HepG2 (cell line): Measurements from ENCODE around the gene CCNQ. TPM values are rescaled to one million over a fixed set of nuclear protein-coding genes. Genes with fewer than 3 reads are reported as not detected.

ENCODE experiments used
- ATAC-seq: fragments of 200-7000 bp; cut with Tn5 transposase; 3 replicates; pipeline ENCODE4 v1.9.1; 2020; ENCODE audit warnings: mild to moderate bottlenecking, moderate library complexity
- BruUV-seq: library from RNA; stranded (reverse); fragments of 400-500 nt; replicated peaks from 2 replicates; lab custom pipeline; 2021; lab: Mats Ljungman, UMichigan
- CTCF ChIA-PET: fragments of 300-600 bp; formaldehyde crosslinking; extraction: SDS; loops from one replicate; lab custom pipeline; 2021; ENCODE audit warnings: low total read pairs, inconsistent platforms, low intra/inter-chr PET ratio; lab: Yijun Ruan, JAX
- POLR2A ChIA-PET: fragments of 350-600 bp; sonication (Branson Sonifier 250); formaldehyde crosslinking; loops from one replicate; lab custom pipeline; 2020; ENCODE audit warnings: antibody characterized with exemption, inconsistent platforms; lab: Yijun Ruan, JAX
- DNase-seq: peaks from one replicate; pipeline ENCODE4 v3.0.0-alpha.2; 2015; ENCODE audit warnings: low spot score
- FAIRE-seq: peaks from 3 replicates; lab custom pipeline; 2011; peaks lifted over from hg19 to GRCh38; lab: Jason Lieb, UNC
- H2AFZ ChIP-seq: one replicate; pipeline ENCODE4 v1.6.1; 2011; ENCODE audit warnings: low read length, inconsistent platforms
- H3K27ac ChIP-seq: fragments of 300-600 bp; 3 replicates; pipeline ENCODE4 v1.8.0; 2011; ENCODE audit warnings: mixed run types, mild to moderate bottlenecking, mixed read lengths, low read length, inconsistent platforms; ENCODE audit not compliant: insufficient read depth; ENCODE audit errors: extremely low read length
- H3K27me3 ChIP-seq, 2 experiments: fragments of 200-600 bp in 1 of 2; 2 replicates in 1 of 2; 3 replicates in 1 of 2; pipeline versions ENCODE4 v1.6.0 to v1.8.0; 2011; ENCODE audit warnings: low read length in 2 of 2, mild to moderate bottlenecking in 2 of 2, moderate library complexity in 2 of 2, inconsistent platforms in 1 of 2; ENCODE audit not compliant: insufficient read depth in 2 of 2, control insufficient read depth in 1 of 2
- H3K36me3 ChIP-seq, 2 experiments: fragments of 200-600 bp in 1 of 2; replicated peaks in 1 of 2; 2 replicates in 1 of 2; 3 replicates in 1 of 2; pipeline versions ENCODE4 v1.5.1 to v1.8.0; 2011; ENCODE audit warnings: low read length in 2 of 2, inconsistent platforms in 1 of 2; ENCODE audit not compliant: insufficient read depth in 2 of 2, control insufficient read depth in 1 of 2
- H3K4me1 ChIP-seq: 2 replicates; pipeline ENCODE4 v1.5.1; 2012; ENCODE audit warnings: low read length, inconsistent platforms; ENCODE audit not compliant: insufficient read depth
- H3K4me2 ChIP-seq: 2 replicates; pipeline ENCODE4 v1.6.0; 2011; ENCODE audit warnings: low read depth, low read length, inconsistent platforms
- H3K4me3 ChIP-seq, 3 experiments: fragments of 200-600 bp in 1 of 3; sonication (generic), shearing (Covaris generic) in 1 of 3; replicated peaks in 1 of 3; 2 replicates each; pipeline ENCODE4 v1.5.1; 2011 to 2016; ENCODE audit warnings: low read length in 3 of 3, inconsistent platforms in 2 of 3, low read depth in 2 of 3, mild to moderate bottlenecking in 2 of 3, control low read depth in 1 of 3, mixed read lengths in 1 of 3; ENCODE audit not compliant: insufficient read depth in 1 of 3
- H3K79me2 ChIP-seq: one replicate; pipeline ENCODE4 v1.6.1; 2011; ENCODE audit warnings: low read length, inconsistent platforms; ENCODE audit not compliant: insufficient read depth
- H3K9ac ChIP-seq: 2 replicates; pipeline ENCODE4 v1.6.0; 2011; ENCODE audit warnings: mild to moderate bottlenecking, low read depth, low read length, inconsistent platforms; ENCODE audit not compliant: insufficient read depth
- H3K9me3 ChIP-seq: 2 replicates; pipeline ENCODE4 v1.5.1; 2012; ENCODE audit warnings: mild to moderate bottlenecking, low read length
- H4K20me1 ChIP-seq: 2 replicates; pipeline ENCODE4 v1.6.0; 2011; ENCODE audit warnings: inconsistent platforms, mild to moderate bottlenecking, low read length, moderate library complexity; ENCODE audit not compliant: insufficient read depth
- FLYWCH1 ChIP-seq: sonication (generic); formaldehyde crosslinking; IDR thresholded peaks from 2 replicates; pipeline ENCODE4 v1.8.1; 2023; ENCODE audit warnings: mild to moderate bottlenecking, missing genetic modification reagents
- KLF6 ChIP-seq: IDR thresholded peaks from 2 replicates; pipeline ENCODE4 v1.8.0; 2016; ENCODE audit warnings: missing biosample characterization, missing genetic modification reagents
- RXRA ChIP-seq: sonication (generic); formaldehyde crosslinking; IDR thresholded peaks from 2 replicates; pipeline ENCODE4 v1.5.1; 2020; ENCODE audit warnings: missing genetic modification reagents
- ZNF143 ChIP-seq: sonication (generic); formaldehyde crosslinking; IDR thresholded peaks from 2 replicates; pipeline ENCODE4 v1.4.0; 2020; ENCODE audit warnings: missing genetic modification reagents
- ZNF496 ChIP-seq: sonication (generic); formaldehyde crosslinking; IDR thresholded peaks from 2 replicates; pipeline ENCODE4 v1.8.1; 2023; ENCODE audit warnings: mild to moderate bottlenecking, moderate library complexity, missing genetic modification reagents; ENCODE audit not compliant: insufficient replicate concordance
- ZNF570 ChIP-seq: sonication (generic); formaldehyde crosslinking; IDR thresholded peaks from 2 replicates; pipeline ENCODE4 v1.4.0; 2020; ENCODE audit warnings: mild to moderate bottlenecking, missing genetic modification reagents, borderline replicate concordance
- WGBS: methylation state at CpG from one replicate; pipeline ENCODE4 v1.1.6; 2017; ENCODE audit warnings: low lambda C conversion rate; 5-methylcytosine and 5-hydroxymethylcytosine counted together
- in situ Hi-C: cut with HindIII; loops from 2 replicates; pipeline ENCODE4 v1.10.0; 2017; ENCODE audit warnings: low pct_unique_long_range_greater_than_20kb; ENCODE audit not compliant: extremely low pct_ligation_motif_present
- intact Hi-C: fragments of 100-400 bp; cut with micrococcal nuclease; formaldehyde crosslinking; loops from one replicate; pipeline ENCODE4 v1.10.0; 2022; ENCODE audit not compliant: unreplicated experiment
- polyA plus RNA-seq, 8 experiments: library from polyadenylated mRNA; depleted of rRNA in 3 of 8; stranded (reverse) in 7 of 8; unstranded in 1 of 8; fragments of >200 nt; fragmentation: Illumina TruSeq in 4 of 8; extraction: Trizol in 4 of 8; gene quantifications; 2 replicates each; pipeline versions ENCODE4 v1.2.1 to v1.2.3, GENCODE V29; 2011 to 2016; ENCODE audit warnings: low read depth in 4 of 8, missing spikeins in 1 of 8, mixed read lengths in 1 of 8; ENCODE audit not compliant: insufficient read depth in 1 of 8
- total RNA-seq, 5 experiments: library from RNA; depleted of rRNA; stranded (reverse); fragments of >200 nt; fragmentation: Illumina TruSeq; extraction: Trizol; gene quantifications; 2 replicates each; pipeline ENCODE4 v1.2.3, GENCODE V29; 2016; ENCODE audit warnings: low read depth in 1 of 5
- TF ChIP-seq, protein P1 (sequence below): sonication (generic); formaldehyde crosslinking; IDR thresholded peaks from 2 replicates; pipeline ENCODE4 v1.5.1; 2020; ENCODE audit warnings: mild to moderate bottlenecking, missing genetic modification reagents, moderate library complexity
- TF ChIP-seq, protein P2 (sequence below): IDR thresholded peaks from 2 replicates; pipeline ENCODE4 v1.6.1; 2016
- TF ChIP-seq, protein P3 (sequence below): IDR thresholded peaks from 2 replicates; pipeline ENCODE4 v1.6.1; 2016; ENCODE audit warnings: missing genetic modification reagents, missing compliant biosample characterization

CCNQ gene
- total and polyA plus RNA-seq, 2 of the 13 experiments (the other 11 are each of a cell fraction or from before 2014, with no cell fraction given), result 15.0 to 25.5 TPM

DNA sequence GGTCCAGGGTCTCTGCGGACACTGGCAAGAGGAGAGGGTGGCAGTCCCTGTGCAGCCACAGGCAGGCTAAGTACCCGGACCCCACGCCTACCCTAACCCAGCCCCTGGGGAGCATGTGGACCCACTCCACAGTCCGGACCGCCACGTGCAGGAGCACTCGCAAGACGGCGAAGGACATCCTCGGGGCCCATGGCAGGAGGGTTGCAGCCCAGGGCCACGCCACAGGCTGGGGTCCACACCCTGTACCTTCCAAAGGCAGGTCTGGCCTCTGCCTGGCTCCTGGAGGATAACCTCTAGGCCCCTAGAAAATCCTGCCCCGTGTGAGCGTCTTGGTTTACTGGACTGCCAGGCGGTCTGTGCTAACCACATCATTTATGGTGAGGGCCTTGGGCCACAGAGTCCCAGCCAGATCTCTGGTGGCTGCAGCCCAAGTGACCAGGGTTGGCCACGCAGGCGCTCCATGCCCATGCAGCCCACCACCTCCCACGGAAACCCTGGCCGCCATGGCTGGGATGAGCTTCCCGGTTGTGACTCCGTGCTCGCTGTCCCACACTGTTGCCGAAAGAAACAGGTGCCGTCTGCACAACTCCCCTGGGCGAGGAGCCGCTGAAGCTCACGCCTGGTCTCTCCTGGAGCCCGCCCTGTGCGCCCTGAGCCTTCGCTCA lies 10.0 kb downstream of the CCNQ start (continued):
- TF ChIP-seq ZNF496 (CRISPR knock-in tag) (no peak), RXRA (CRISPR knock-in tag) (no peak)

DNA sequence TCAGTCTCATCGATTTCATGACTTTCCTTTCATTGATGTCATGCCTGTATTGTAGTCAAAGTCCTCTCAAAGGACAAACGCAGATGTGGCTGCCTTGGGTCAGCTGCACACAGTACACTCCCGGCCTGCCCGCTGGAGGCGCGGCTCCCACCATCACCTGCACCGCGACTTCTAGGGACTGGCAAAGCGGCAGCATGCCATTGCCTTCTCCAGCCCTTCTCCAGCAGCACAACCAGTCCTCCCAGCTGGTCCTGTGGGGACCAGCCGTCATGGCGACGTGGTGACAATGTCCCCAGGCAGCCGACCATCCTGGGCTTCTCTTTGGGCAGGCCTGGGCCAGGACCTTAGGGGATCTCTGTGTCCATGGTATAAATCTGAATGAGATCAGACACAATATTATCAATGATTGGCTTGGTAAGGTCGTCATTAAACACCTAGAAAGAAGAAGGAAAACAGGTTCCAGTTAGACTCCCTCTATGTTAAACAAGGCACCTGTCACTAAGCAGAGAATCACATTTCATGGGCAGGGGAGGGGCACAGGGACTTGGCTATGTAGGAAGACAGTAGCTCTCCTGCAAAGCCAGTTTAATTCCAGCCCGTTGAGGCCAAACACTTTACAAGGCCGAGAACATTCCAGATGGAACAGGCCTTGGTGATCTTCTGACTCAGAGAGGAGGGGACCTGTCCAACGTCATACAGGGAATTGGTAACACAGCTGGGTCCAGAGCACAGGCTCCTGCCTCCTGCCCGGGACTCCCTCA lies 10.7 kb downstream of the CCNQ start:
- Histone ChIP-seq H4K20me1 (no peaks in the 10 kb centered on the region), H2AFZ (no peak overlapping the region), H3K4me1 (0 out of 2 replicates have a peak, but pooled peaks cover 2% of the 10 kb centered on the region), H3K4me2 (no peak overlapping the region), H3K79me2 (no peaks in the 10 kb centered on the region), H3K4me3 (no peak overlapping the region), H3K9me3 (no peaks in the 10 kb centered on the region), H3K27me3 (no peaks in the 10 kb centered on the region), H3K27ac (no peak overlapping the region), H3K36me3 (peaks cover 1 to 7% of the 10 kb centered on the region in 2 experiments; a peak in 2 of 5 replicates), H3K9ac (no peak overlapping the region)
- ATAC-seq (no peak), FAIRE-seq (no peak), DNase-seq (no peak)
- no TSS peak for BruUV-seq
- intact Hi-C loops (no loop called here), in situ Hi-C loops (no loop called here)
- WGBS, result 90% methylated on average over 7 of the region's 18 CpGs
- POLR2A ChIA-PET, result no interaction called here
- CTCF ChIA-PET, result no interaction called here
- TF ChIP-seq KLF6 (no peak), ZNF570 (CRISPR knock-in tag) (no peak), FLYWCH1 (CRISPR knock-in tag) (no peak), ZNF143 (CRISPR knock-in tag) (no peak)
- TF ChIP-seq, protein P1, sequence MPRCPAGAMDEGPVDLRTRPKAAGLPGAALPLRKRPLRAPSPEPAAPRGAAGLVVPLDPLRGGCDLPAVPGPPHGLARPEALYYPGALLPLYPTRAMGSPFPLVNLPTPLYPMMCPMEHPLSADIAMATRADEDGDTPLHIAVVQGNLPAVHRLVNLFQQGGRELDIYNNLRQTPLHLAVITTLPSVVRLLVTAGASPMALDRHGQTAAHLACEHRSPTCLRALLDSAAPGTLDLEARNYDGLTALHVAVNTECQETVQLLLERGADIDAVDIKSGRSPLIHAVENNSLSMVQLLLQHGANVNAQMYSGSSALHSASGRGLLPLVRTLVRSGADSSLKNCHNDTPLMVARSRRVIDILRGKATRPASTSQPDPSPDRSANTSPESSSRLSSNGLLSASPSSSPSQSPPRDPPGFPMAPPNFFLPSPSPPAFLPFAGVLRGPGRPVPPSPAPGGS, result no peak
- TF ChIP-seq, protein P2, sequence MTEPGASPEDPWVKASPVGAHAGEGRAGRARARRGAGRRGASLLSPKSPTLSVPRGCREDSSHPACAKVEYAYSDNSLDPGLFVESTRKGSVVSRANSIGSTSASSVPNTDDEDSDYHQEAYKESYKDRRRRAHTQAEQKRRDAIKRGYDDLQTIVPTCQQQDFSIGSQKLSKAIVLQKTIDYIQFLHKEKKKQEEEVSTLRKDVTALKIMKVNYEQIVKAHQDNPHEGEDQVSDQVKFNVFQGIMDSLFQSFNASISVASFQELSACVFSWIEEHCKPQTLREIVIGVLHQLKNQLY (CRISPR knock-in tag), result no peak
- TF ChIP-seq, protein P3, sequence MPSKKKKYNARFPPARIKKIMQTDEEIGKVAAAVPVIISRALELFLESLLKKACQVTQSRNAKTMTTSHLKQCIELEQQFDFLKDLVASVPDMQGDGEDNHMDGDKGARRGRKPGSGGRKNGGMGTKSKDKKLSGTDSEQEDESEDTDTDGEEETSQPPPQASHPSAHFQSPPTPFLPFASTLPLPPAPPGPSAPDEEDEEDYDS (CRISPR knock-in tag), result no peak
